ENCODE results near the gene TCEANC. TPM values are rescaled to one million over a fixed set of nuclear protein-coding genes. Genes with fewer than 3 reads are reported as not detected.

The TCEANC gene
- total RNA-seq, 3 donors from 2014 or later, result 4.6 to 7.8 (median 5.2) TPM

GRCh38 chrX:13698432-13698831 lies 45.5 kb downstream of the TCEANC start:
- intact Hi-C loops (cut with DNase I; ENCODE audit: low total_unique reads), result no loop called here

GRCh38 chrX:13699183-13699826 lies 46.4 kb downstream of the TCEANC start:
- H3K4me3 ChIP-seq, result no peak overlapping the region
- H3K9me3 ChIP-seq, result no peaks in the 10 kb centered on the region
- no peak for DNase-seq (ENCODE audit: low spot score in 2 of 2)
- H3K27me3 ChIP-seq, result peaks cover 0 to 40% of the 10 kb centered on the region in 2 donors
- intact Hi-C loops (cut with DNase I; ENCODE audit: low total_unique reads), result no loop called here
- no peaks in the 10 kb centered on the region for H3K36me3 ChIP-seq
- TF ChIP-seq CTCF (IDR thresholded peaks at IDR 0.05) (no peak), POLR2A (IDR thresholded peaks at IDR 0.05) (no peak), POLR2AphosphoS5 (IDR thresholded peaks at IDR 0.05) (no peak)
- H3K4me1 ChIP-seq, result no peaks in the 10 kb centered on the region
- H3K27ac ChIP-seq, result peak overlapping the region in 1 of 2 donors; percentile 10

More at GRCh38 chrX:13698432-13698831, 45.5 kb downstream of the TCEANC start:
- Histone ChIP-seq H3K4me3 (no peak overlapping the region), H3K27ac (peak overlapping the region in 1 of 2 donors; percentile 10), H3K9me3 (no peaks in the 10 kb centered on the region), H3K36me3 (no peaks in the 10 kb centered on the region), H3K4me1 (no peaks in the 10 kb centered on the region), H3K27me3 (peaks cover 0 to 40% of the 10 kb centered on the region in 2 donors)
- no peak for DNase-seq (ENCODE audit: low spot score in 2 of 2)
- TF ChIP-seq CTCF (IDR thresholded peaks at IDR 0.05), result no peak
- no peak for TF ChIP-seq POLR2A (IDR thresholded peaks at IDR 0.05)

- peaks cover 0 to 30% of the 10 kb centered on the region in 2 donors for H3K27me3 ChIP-seq
- TF ChIP-seq POLR2A (IDR thresholded peaks at IDR 0.05) (no peak), CTCF (IDR thresholded peaks at IDR 0.05) (no peak)
- no peaks in the 10 kb centered on the region for H3K4me1 ChIP-seq
- intact Hi-C loops (cut with DNase I; ENCODE audit: low total_unique reads), result no loop called here
- DNase-seq (ENCODE audit: low spot score in 2 of 2), result no peak
- no peak overlapping the region for H3K4me3 ChIP-seq
- H3K9me3 ChIP-seq, result no peaks in the 10 kb centered on the region
- H3K36me3 ChIP-seq, result no peaks in the 10 kb centered on the region
- H3K27ac ChIP-seq, result no peak overlapping the region
Observed at GRCh38 chrX:13700380-13700779, 47.4 kb downstream of the TCEANC start.

GRCh38 chrX:13702111-13702789 lies 49.3 kb downstream of the TCEANC start:
- no peaks in the 10 kb centered on the region for H3K36me3 ChIP-seq
- intact Hi-C loops (cut with DNase I; ENCODE audit: low total_unique reads), result no loop called here
- H3K4me1 ChIP-seq, result no peaks in the 10 kb centered on the region
- TF ChIP-seq POLR2AphosphoS5 (IDR thresholded peaks at IDR 0.05), result no peak
- DNase-seq (ENCODE audit: low spot score in 2 of 2), result no peak
- H3K27me3 ChIP-seq, result peaks cover 0 to 26% of the 10 kb centered on the region in 2 donors
- no peaks in the 10 kb centered on the region for H3K9me3 ChIP-seq
- H3K27ac ChIP-seq, result no peak overlapping the region
- no peak overlapping the region for H3K4me3 ChIP-seq

- no peak for DNase-seq (ENCODE audit: low spot score in 2 of 2)
- no peaks in the 10 kb centered on the region for H3K36me3 ChIP-seq
- peaks cover 0 to 26% of the 10 kb centered on the region in 2 donors for H3K27me3 ChIP-seq
- no peaks in the 10 kb centered on the region for H3K9me3 ChIP-seq
- intact Hi-C loops (cut with DNase I; ENCODE audit: low total_unique reads), result no loop called here
- TF ChIP-seq CTCF (IDR thresholded peaks at IDR 0.05) (no peak), POLR2A (IDR thresholded peaks at IDR 0.05) (no peak), POLR2AphosphoS5 (IDR thresholded peaks at IDR 0.05) (no peak)
- H3K4me1 ChIP-seq, result no peaks in the 10 kb centered on the region
- no peak overlapping the region for H3K4me3 ChIP-seq
- no peak overlapping the region for H3K27ac ChIP-seq
Observed at GRCh38 chrX:13703135-13703534, 50.2 kb downstream of the TCEANC start.
